ENCODE results near the gene PRDM8. TPM values are rescaled to one million over a fixed set of nuclear protein-coding genes. Genes with fewer than 3 reads are reported as not detected.

The PRDM8 gene
- polyA plus RNA-seq, 1 donor = 10.6 TPM

GRCh38 chr4:80199947-80200346, 2.6 kb downstream of the PRDM8 start:
- no peak for DNase-seq (ENCODE audit: low read depth)

DNA sequence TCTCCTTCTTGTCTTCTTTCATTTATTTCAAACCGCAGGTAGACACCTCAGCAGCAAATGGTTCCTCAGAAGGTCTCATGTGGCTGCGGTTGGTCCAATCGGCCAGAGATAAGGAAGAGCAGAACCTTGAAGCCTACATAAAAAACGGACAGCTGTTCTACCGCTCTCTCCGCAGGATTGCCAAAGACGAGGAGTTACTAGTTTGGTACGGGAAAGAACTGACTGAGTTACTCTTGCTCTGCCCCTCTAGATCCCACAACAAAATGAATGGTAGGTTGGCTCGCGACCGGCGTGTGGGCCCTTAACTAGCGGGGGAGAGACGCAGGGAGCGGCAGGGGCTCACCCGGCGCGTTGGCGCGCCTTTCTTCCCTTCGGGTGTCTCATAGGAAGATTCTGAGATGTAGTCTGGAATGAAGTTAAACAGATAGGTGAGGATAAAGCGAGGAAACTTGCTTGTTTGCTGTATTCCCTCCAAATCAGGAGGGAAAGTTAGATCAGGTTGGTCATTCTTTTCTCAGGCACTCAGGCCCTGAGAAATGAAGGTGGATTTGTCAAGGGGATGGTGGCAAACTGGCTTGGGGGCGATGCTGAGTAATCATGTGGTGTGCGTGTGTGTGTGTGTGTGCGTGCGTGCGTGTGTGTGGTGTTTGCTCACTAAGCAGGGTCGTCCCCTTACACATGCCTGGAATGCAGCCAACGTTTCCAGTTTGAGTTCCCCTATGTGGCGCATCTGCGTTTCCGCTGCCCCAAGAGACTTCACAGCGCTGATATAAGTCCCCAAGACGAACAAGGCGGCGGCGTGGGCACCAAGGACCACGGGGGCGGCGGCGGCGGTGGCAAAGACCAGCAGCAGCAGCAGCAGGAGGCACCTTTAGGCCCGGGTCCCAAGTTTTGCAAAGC, 4.2 kb downstream of the PRDM8 start:
- DNase-seq (ENCODE audit: low read depth) = no peak

DNA sequence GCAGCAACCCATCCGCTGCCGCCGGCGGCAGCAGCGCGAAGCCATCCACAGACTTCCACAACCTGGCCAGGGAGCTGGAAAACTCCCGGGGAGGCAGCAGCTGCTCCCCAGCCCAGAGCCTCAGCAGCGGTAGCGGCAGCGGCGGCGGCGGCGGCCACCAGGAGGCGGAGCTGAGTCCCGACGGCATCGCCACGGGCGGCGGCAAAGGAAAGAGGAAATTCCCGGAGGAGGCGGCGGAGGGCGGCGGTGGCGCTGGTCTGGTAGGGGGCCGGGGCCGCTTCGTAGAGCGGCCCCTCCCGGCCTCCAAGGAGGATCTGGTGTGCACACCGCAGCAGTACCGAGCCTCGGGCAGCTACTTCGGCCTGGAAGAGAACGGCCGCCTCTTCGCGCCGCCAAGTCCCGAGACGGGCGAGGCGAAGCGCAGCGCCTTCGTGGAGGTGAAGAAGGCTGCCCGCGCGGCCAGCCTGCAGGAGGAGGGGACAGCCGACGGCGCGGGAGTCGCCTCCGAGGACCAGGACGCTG, 4.9 kb downstream of the PRDM8 start:
- no peak for DNase-seq (ENCODE audit: low read depth)

DNA sequence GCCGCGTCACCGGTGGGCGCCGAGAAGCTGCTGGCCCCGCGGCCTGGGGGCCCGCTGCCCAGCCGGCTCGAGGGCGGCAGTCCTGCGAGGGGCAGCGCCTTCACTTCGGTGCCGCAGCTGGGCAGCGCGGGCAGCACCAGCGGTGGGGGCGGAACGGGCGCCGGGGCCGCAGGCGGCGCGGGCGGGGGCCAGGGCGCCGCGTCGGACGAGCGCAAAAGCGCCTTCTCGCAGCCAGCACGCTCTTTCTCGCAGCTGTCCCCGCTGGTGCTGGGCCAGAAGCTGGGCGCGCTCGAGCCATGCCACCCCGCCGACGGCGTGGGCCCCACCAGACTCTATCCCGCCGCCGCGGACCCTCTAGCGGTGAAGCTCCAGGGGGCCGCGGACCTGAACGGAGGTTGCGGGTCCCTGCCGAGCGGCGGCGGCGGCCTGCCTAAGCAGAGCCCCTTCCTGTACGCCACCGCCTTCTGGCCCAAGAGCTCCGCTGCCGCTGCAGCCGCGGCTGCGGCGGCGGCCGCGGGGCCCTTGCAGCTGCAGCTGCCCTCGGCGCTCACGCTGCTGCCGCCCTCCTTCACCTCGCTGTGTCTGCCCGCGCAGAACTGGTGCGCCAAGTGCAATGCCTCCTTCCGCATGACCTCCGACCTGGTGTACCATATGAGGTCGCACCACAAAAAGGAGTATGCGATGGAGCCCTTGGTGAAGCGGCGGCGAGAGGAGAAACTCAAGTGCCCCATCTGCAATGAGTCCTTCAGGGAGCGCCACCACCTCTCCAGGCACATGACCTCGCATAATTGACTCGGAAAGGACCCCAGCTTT, 5.6 kb downstream of the PRDM8 start:
- no peak for DNase-seq (ENCODE audit: low read depth)

GRCh38 chr4:80204433-80205011, 7.2 kb downstream of the PRDM8 start:
- no peak for DNase-seq (ENCODE audit: low read depth)

GRCh38 chr4:80206111-80206510, 8.8 kb downstream of the PRDM8 start:
- DNase-seq (ENCODE audit: low read depth) = no peak

- DNase-seq (ENCODE audit: low read depth) = peak; percentile 70
These were observed 9.3 kb downstream of the PRDM8 start for GRCh38 chr4:80206521-80207171.

- DNase-seq (ENCODE audit: low read depth) = no peak
These were observed 9.9 kb downstream of the PRDM8 start for GRCh38 chr4:80207172-80207583.

GRCh38 chr4:80207664-80208063, 10.4 kb downstream of the PRDM8 start:
- DNase-seq (ENCODE audit: low read depth) = no peak

GRCh38 chr4:80208610-80209339, 11.5 kb downstream of the PRDM8 start:
- no peak for DNase-seq (ENCODE audit: low read depth)

- DNase-seq (ENCODE audit: low read depth) = no peak
These were observed 12.0 kb downstream of the PRDM8 start for GRCh38 chr4:80209340-80209701.

- no peak for DNase-seq (ENCODE audit: low read depth)
These were observed 13.2 kb downstream of the PRDM8 start for GRCh38 chr4:80210549-80210948.

- DNase-seq (ENCODE audit: low read depth) = no peak
These were observed 16.0 kb downstream of the PRDM8 start for GRCh38 chr4:80213117-80213815.

DNA sequence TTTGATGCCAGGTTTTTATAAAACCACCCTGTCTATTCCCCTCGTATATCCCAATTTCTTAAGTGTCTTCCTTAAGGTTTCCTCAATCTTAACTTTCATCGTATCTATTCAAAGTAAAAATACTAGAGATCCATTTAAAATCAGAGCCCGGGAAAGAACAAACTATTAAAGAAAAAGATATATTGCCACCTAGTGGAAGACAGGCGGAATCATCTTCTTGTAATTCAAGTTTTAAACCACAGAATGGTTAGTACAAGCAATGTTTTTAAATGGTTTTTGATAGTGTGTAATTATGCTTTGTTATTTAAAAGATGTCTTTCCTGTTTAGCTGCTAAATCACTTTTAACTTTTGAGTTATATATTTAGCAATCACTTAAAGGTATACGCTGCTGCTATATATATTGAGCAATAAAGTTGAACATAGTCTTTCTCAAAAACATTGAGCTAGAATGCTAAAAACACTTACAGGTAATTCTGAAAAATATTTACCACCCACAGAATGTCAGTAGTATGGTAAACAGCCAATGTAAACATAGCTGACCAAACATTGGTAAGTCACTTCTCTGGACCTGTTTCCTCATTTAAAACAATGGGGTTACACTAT, 18.2 kb downstream of the PRDM8 start:
- DNase-seq (ENCODE audit: low read depth) = peak; percentile 47

DNA sequence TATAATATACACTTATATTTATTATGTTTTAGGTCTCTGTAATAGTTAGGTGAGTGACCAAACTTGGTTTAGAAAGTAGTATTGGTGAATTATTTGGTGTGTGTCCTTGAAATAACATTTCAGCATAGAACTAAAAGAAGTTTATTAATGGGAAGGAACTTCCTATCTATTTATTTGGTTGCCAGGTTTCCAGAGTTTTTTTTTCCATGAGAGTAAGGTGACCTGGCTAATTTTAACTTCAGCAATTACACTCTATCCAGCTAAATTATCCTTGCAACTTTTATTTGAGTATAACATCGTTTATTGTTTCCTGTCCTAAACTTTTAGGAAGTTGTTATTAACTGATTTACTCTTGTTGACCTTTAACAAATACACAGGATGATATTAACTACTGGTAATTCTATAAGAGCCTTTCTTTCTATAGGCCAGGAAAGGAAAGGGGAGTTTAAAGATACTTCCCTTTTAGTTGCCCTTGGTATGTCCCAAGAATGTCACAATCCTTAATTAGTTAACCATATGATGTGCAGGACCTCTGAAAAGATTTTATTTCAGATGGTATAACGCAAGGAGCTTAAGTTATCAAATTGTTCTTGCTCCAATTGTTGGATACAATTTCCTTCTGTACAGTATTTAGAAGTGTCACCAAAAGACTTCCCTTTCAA, 18.9 kb downstream of the PRDM8 start:
- no peak for DNase-seq (ENCODE audit: low read depth)

GRCh38 chr4:80219301-80220025, 22.2 kb downstream of the PRDM8 start:
- DNase-seq (ENCODE audit: low read depth) = no peak

- DNase-seq (ENCODE audit: low read depth) = no peak
These were observed 23.4 kb downstream of the PRDM8 start for GRCh38 chr4:80220711-80221110.

DNA sequence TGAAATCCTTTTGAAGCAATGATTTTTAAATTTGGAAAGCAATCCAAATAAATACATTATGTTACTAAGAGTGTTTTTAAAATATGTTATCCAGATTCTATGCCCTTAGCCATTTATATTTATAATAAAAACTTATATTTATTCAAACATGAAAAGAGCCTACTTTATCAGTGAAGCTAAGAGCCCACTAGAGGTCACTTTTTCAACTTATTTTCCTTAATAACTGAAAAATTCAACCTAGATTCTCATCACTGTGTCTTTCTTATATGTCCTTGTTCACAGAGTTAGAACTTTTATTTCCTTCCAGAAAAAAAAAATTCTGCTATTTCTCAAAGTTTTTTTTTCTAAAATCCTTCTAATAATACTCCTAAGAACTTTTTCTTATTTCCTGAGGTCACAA, 23.9 kb downstream of the PRDM8 start:
- DNase-seq (ENCODE audit: low read depth) = no peak

GRCh38 chr4:80225595-80225994, 28.3 kb downstream of the PRDM8 start:
- no peak for DNase-seq (ENCODE audit: low read depth)
